Smooth muscle cell (in vitro differentiated cells): ENCODE data around the gene RFPL3. TPM values are rescaled to one million over a fixed set of nuclear protein-coding genes. Genes with fewer than 3 reads are reported as not detected.

Experiments used
- DNase-seq: peaks from one replicate; lab custom pipeline; 2025; ENCODE audit not compliant: unreplicated experiment; lab: John Stamatoyannopoulos, UW
- H2AFZ ChIP-seq: fragments of 200-600 bp; sonication (generic); 2 replicates; pipeline ENCODE4 v1.6.0; 2016; ENCODE audit warnings: antibody characterized with exemption, low read depth, mild to moderate bottlenecking
- H3F3A ChIP-seq: fragments of 200-600 bp; sonication (generic); 2 replicates; pipeline ENCODE4 v1.6.0; 2017; ENCODE audit warnings: antibody characterized with exemption, low read depth
- H3K27ac ChIP-seq: fragments of 200-600 bp; sonication (generic); 2 replicates; pipeline ENCODE4 v1.5.1; 2016; ENCODE audit warnings: low read depth, mild to moderate bottlenecking
- H3K27me3 ChIP-seq: fragments of 200-600 bp; sonication (generic); 2 replicates; pipeline ENCODE4 v1.6.1; 2016; ENCODE audit warnings: low read depth, mild to moderate bottlenecking
- H3K36me3 ChIP-seq: fragments of 200-600 bp; sonication (generic); 2 replicates; pipeline ENCODE4 v1.5.1; 2016; ENCODE audit warnings: low read depth
- H3K4me1 ChIP-seq: fragments of 200-600 bp; sonication (generic); 2 replicates; pipeline ENCODE4 v1.5.1; 2016; ENCODE audit warnings: low read depth
- H3K4me2 ChIP-seq: fragments of 200-600 bp; sonication (generic); 2 replicates; pipeline ENCODE4 v1.6.0; 2016; ENCODE audit warnings: mild to moderate bottlenecking
- H3K4me3 ChIP-seq: fragments of 200-600 bp; sonication (generic); 2 replicates; pipeline ENCODE4 v1.5.1; 2016; ENCODE audit warnings: mild to moderate bottlenecking
- H3K79me2 ChIP-seq: fragments of 200-600 bp; sonication (generic); 2 replicates; pipeline ENCODE4 v1.6.0; 2016; ENCODE audit warnings: low read depth, mild to moderate bottlenecking
- H3K9ac ChIP-seq: fragments of 200-600 bp; sonication (generic); 2 replicates; pipeline ENCODE4 v1.6.0; 2016; ENCODE audit warnings: low read depth
- H3K9me3 ChIP-seq: fragments of 200-600 bp; sonication (generic); replicated peaks from 2 replicates; pipeline ENCODE4 v1.5.1; 2016; ENCODE audit warnings: low read depth
- H4K20me1 ChIP-seq: fragments of 200-600 bp; sonication (generic); 2 replicates; pipeline ENCODE4 v1.6.0; 2016; ENCODE audit warnings: low read depth
- CTCF ChIP-seq: fragments of 200-600 bp; sonication (generic); IDR thresholded peaks from 2 replicates; pipeline ENCODE4 v1.5.1; 2017; ENCODE audit warnings: borderline replicate concordance, mild to moderate bottlenecking, antibody characterized with exemption; ENCODE audit not compliant: insufficient read depth, poor library complexity, severe bottlenecking
- WGBS: methylation state at CpG from one replicate; pipeline ENCODE4 v1.1.7; 2016; ENCODE audit warnings: low lambda C conversion rate; 5-methylcytosine and 5-hydroxymethylcytosine counted together
- polyA plus RNA-seq: library from polyadenylated mRNA; unstranded; fragments of >200 nt; fragmentation: Nextera tagmentation; extraction: Ambion mirVana; gene quantifications from 2 replicates; pipeline ENCODE4 v1.2.1, GENCODE V29; 2016
- total RNA-seq: library from RNA; depleted of rRNA; stranded (reverse); fragments of >200 nt; gene quantifications from 2 replicates; pipeline ENCODE4 v1.2.3, GENCODE V29; 2014

RFPL3 gene
- total and polyA plus RNA-seq, 2 experiments from 2014 or later: 0.26 TPM; not detected in 1

GRCh38 chr22:32334660-32335365 is 22.9 kb upstream of the RFPL3 start:
- Histone ChIP-seq H3K4me1 (peaks cover 15% of the 10 kb centered on the region), H2AFZ (no peak overlapping the region), H3K9ac (no peak overlapping the region), H3K36me3 (no peaks in the 10 kb centered on the region), H3K4me2 (no peak overlapping the region), H3K79me2 (no peaks in the 10 kb centered on the region), H3F3A (no peaks in the 10 kb centered on the region), H3K27ac (no peak overlapping the region), H3K9me3 (no peaks in the 10 kb centered on the region), H3K4me3 (no peak overlapping the region), H3K27me3 (peaks cover 7% of the 10 kb centered on the region), H4K20me1 (no peaks in the 10 kb centered on the region)
- TF ChIP-seq CTCF: no peak
- DNase-seq: no peak
- 86% methylated on average over 17 of the region's 17 CpGs for WGBS

- H3K4me1 ChIP-seq: peaks cover 15% of the 10 kb centered on the region
- H3K9ac ChIP-seq: no peak overlapping the region
- H2AFZ ChIP-seq: no peak overlapping the region
- H3K79me2 ChIP-seq: no peaks in the 10 kb centered on the region
- no peaks in the 10 kb centered on the region for H4K20me1 ChIP-seq
- DNase-seq: no peak
- H3F3A ChIP-seq: no peaks in the 10 kb centered on the region
- no peaks in the 10 kb centered on the region for H3K36me3 ChIP-seq
- no peak overlapping the region for H3K4me3 ChIP-seq
- H3K27me3 ChIP-seq: peaks cover 13% of the 10 kb centered on the region
- H3K27ac ChIP-seq: no peak overlapping the region
- H3K9me3 ChIP-seq: no peaks in the 10 kb centered on the region
- H3K4me2 ChIP-seq: no peak overlapping the region
- 92% methylated on average over 10 of the region's 10 CpGs for WGBS
- TF ChIP-seq CTCF: no peak
Observed at GRCh38 chr22:32335471-32335870, 22.2 kb upstream of the RFPL3 start.

- H3K27me3 ChIP-seq: peaks cover 18% of the 10 kb centered on the region
- 55% methylated on average over 13 of the region's 13 CpGs for whole genome bisulfite sequencing
- peaks cover 20% of the 10 kb centered on the region for H3K4me1 ChIP-seq
Observed at GRCh38 chr22:32336121-32336603, 21.5 kb upstream of the RFPL3 start.

More at GRCh38 chr22:32336121-32336603, 21.5 kb upstream of the RFPL3 start:
- no peak for TF ChIP-seq CTCF
- no peaks in the 10 kb centered on the region for H3K9me3 ChIP-seq
- H3K4me3 ChIP-seq: no peak overlapping the region
- no peak overlapping the region for H2AFZ ChIP-seq
- no peak overlapping the region for H3K9ac ChIP-seq
- H3F3A ChIP-seq: no peaks in the 10 kb centered on the region
- no peaks in the 10 kb centered on the region for H4K20me1 ChIP-seq
- no peak overlapping the region for H3K4me2 ChIP-seq
- DNase-seq: no peak
- H3K27ac ChIP-seq: no peak overlapping the region
- H3K79me2 ChIP-seq: no peaks in the 10 kb centered on the region
- no peaks in the 10 kb centered on the region for H3K36me3 ChIP-seq
